ENCODE data around the gene CPT1A.

Gene CPT1A

GRCh38 chr11:68778205-68778604 lies 63.5 kb downstream of the CPT1A start:
- no peak for DNase-seq (ENCODE audit: low read depth)
- no peak for TF ChIP-seq POLR2A (IDR thresholded peaks at IDR 0.05; ENCODE audit: extremely low read depth, insufficient read length)
- TF ChIP-seq, protein P1, sequence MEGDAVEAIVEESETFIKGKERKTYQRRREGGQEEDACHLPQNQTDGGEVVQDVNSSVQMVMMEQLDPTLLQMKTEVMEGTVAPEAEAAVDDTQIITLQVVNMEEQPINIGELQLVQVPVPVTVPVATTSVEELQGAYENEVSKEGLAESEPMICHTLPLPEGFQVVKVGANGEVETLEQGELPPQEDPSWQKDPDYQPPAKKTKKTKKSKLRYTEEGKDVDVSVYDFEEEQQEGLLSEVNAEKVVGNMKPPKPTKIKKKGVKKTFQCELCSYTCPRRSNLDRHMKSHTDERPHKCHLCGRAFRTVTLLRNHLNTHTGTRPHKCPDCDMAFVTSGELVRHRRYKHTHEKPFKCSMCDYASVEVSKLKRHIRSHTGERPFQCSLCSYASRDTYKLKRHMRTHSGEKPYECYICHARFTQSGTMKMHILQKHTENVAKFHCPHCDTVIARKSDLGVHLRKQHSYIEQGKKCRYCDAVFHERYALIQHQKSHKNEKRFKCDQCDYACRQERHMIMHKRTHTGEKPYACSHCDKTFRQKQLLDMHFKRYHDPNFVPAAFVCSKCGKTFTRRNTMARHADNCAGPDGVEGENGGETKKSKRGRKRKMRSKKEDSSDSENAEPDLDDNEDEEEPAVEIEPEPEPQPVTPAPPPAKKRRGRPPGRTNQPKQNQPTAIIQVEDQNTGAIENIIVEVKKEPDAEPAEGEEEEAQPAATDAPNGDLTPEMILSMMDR (IDR thresholded peaks at IDR 0.05; ENCODE audit: low read depth, low read length): no peak
- TF ChIP-seq, protein P2, sequence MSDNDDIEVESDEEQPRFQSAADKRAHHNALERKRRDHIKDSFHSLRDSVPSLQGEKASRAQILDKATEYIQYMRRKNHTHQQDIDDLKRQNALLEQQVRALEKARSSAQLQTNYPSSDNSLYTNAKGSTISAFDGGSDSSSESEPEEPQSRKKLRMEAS (IDR thresholded peaks at IDR 0.05; ENCODE audit: low read depth, low read length): no peak
- no peak overlapping the region for H3K4me3 ChIP-seq (ENCODE audit: low read depth, low read length)

DNA sequence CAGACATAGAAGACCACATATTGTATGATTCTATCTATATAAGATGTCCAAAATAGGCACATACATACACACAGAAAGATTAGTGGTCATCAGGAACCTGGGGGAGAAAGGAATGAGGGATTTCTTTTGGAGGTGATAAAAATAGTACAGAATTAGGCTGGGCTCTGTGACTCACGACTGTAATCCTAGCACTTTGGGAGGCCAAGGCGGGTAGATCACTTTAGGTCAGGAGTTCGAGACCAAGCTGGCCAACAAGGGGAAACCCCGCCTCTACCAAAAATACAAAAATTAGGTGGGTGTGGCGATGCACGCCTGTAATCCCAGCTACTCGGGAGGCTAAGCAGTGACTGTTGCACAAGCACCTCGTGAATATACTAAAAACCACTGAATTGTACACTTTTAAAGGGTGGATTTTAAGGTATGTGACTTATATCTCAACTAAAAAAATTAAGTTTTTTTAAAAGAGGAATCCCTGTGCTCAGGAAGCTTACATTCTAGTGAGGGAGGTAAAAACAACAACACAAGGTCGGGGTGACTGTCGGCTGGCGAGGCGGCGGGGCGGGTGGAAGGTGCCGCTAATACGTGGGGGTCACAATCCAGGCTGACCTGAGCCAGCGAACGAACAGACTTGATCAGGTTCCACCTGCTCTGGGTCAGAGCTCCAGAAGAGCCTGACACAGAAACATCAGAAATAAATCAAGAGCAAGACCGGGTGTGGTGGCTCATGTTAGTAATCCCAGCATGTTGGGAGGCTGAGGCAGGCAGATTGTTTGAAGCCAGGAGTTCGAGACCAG lies 65.1 kb downstream of the CPT1A start:
- DNase-seq (ENCODE audit: low read depth): no peak
- no peak overlapping the region for H3K4me3 ChIP-seq (ENCODE audit: low read depth, low read length)
- TF ChIP-seq POLR2A (IDR thresholded peaks at IDR 0.05; ENCODE audit: extremely low read depth, insufficient read length) (no peak), MYC (IDR thresholded peaks at IDR 0.05; ENCODE audit: low read depth, low read length) (no peak)
- TF ChIP-seq, protein P2 (IDR thresholded peaks at IDR 0.05; ENCODE audit: low read depth, low read length): no peak
- TF ChIP-seq, protein P1 (IDR thresholded peaks at IDR 0.05; ENCODE audit: low read depth, low read length): no peak

GRCh38 chr11:68775951-68776388 lies 65.7 kb downstream of the CPT1A start:
- no peak for DNase-seq (ENCODE audit: low read depth)
- no peak overlapping the region for H3K4me3 ChIP-seq (ENCODE audit: low read depth, low read length)
- TF ChIP-seq MYC (IDR thresholded peaks at IDR 0.05; ENCODE audit: low read depth, low read length) (no peak), POLR2A (IDR thresholded peaks at IDR 0.05; ENCODE audit: extremely low read depth, insufficient read length) (no peak)
- TF ChIP-seq, protein P1 (IDR thresholded peaks at IDR 0.05; ENCODE audit: low read depth, low read length): no peak
- TF ChIP-seq, protein P2 (IDR thresholded peaks at IDR 0.05; ENCODE audit: low read depth, low read length): no peak

- no peak for TF ChIP-seq POLR2A (IDR thresholded peaks at IDR 0.05; ENCODE audit: extremely low read depth, insufficient read length)
- no peak for TF ChIP-seq MYC (IDR thresholded peaks at IDR 0.05; ENCODE audit: low read depth, low read length)
- TF ChIP-seq, protein P2 (IDR thresholded peaks at IDR 0.05; ENCODE audit: low read depth, low read length): no peak
- TF ChIP-seq, protein P1 (IDR thresholded peaks at IDR 0.05; ENCODE audit: low read depth, low read length): no peak
- no peak overlapping the region for H3K4me3 ChIP-seq (ENCODE audit: low read depth, low read length)
- no peak for DNase-seq (ENCODE audit: low read depth)
These were observed 67.5 kb downstream of the CPT1A start for GRCh38 chr11:68774194-68774585.

DNA sequence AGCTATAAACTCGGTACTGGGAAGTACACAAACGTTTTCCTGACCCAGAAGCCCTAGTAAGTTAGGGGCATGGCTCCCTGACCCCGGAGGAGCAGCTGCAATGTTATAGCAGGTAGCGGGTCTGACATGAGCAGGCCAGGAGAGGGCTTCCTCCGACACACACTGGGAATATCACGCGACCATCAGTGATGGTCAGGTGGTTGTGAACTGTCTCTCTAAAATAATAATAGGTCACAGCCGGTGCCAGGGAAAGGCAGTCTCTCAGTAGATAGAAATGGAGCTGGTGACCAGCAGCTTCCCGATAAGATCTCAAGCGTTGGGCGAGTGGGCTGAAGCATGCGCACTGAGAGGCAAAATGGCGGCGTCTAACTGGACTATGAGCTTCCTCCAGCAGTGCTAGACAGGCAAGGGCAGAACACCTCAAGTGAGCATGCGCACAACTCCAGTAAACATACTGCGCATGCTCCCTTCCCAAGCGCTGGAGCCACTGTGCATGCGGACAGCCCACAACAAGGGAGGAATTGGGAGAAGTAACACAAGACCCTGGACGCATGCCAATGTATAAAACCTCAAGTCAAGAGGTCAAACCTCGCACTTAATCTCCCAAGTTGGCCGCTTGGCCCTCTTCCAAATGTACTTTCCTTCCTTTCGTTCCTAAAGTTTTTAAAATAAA lies 68.1 kb downstream of the CPT1A start:
- no peak for DNase-seq (ENCODE audit: low read depth)
- TF ChIP-seq, protein P1 (IDR thresholded peaks at IDR 0.05; ENCODE audit: low read depth, low read length): no peak
- TF ChIP-seq, protein P2 (IDR thresholded peaks at IDR 0.05; ENCODE audit: low read depth, low read length): no peak
- no peak for TF ChIP-seq POLR2A (IDR thresholded peaks at IDR 0.05; ENCODE audit: extremely low read depth, insufficient read length)
- no peak for TF ChIP-seq MYC (IDR thresholded peaks at IDR 0.05; ENCODE audit: low read depth, low read length)
- no peak overlapping the region for H3K4me3 ChIP-seq (ENCODE audit: low read depth, low read length)
